OCI-M2 (cell line): ENCODE results near the gene TCF3.

Source experiments
- DNase-seq: peaks from one replicate; lab custom pipeline; 2025; ENCODE audit not compliant: unreplicated experiment; lab: John Stamatoyannopoulos, UW

The TCF3 gene

DNA sequence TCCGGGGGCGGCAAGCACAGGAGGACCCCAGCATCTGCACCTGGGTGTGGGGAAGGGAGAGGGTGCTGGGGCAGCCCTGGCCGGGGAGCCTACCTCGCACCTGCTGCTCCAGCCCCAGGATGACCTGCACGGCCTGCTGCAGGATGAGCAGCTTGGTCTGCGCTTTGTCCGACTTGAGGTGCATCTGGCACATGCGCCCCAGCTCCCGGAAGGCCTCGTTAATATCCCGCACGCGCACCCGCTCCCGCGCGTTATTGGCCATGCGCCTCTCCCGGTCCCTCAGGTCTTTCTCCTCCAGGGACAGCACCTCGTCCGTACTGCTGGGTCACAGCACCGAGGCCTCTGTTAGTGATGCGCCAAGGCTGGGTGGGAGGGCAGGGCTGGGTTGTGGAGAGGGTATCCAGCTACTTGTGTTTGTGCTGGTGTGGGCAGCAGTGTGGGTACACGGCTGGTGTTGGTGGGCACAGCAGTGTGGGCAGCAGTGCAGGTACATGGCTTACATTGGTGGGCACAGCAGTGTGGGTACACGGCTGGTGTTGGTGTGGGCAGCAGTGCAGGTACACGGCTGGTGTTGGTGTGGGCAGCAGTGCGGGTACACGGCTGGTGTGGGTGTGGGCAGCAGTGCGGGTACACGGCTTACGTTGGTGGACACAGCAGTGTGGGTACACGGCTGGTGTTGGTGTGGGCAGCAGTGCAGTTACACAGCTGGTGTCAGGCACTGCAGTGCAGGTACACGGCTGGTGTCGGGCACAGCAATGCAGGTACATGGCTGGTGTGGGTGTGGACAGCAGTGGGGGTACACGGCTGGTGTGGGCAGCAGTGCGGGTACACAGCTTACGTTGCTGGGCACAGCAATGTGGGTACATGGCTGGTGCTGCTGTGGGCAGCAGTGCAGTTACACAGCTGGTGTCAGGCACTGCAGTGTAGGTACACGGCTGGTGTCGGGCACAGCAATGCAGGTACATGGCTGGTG lies 40.0 kb downstream of the TCF3 start:
- no peak for DNase-seq

- no peak for DNase-seq
These were observed 41.1 kb downstream of the TCF3 start for GRCh38 chr19:1611353-1611752.

GRCh38 chr19:1610579-1610978 lies 41.8 kb downstream of the TCF3 start:
- no peak for DNase-seq

GRCh38 chr19:1609680-1610474 lies 42.5 kb downstream of the TCF3 start:
- no peak for DNase-seq

GRCh38 chr19:1609103-1609396 lies 43.4 kb downstream of the TCF3 start:
- DNase-seq = no peak

- DNase-seq = no peak
These were observed 43.9 kb downstream of the TCF3 start for GRCh38 chr19:1608359-1609102.

DNA sequence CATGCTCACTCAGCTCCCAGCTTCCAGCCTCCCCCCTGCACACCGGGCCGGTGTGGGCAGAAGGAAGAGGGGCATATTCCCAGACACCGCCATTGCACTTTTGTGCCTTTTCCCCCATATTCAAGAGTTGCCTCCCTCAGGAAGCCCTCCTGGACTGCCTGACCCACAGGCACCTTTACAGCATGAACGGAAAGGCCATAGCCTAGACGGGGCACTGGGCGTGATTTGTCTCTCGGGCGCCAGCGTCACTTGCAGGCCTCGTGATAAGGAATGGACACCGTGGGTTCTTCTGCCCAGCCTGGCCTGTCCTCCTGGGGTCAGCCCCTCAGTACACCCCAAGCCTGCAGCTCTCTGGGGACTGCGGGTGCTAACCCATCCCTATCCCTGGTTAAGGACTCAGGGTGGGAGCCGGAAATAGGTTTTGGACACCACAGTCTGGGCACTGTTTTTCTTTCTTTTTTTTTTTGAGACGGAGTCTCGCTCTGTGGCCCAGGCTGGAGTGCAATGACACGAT lies 46.2 kb downstream of the TCF3 start:
- no peak for DNase-seq

GRCh38 chr19:1605236-1606137 lies 46.9 kb downstream of the TCF3 start, which contains the start of gene UQCR11:
Gene UQCR11, minus strand, starts transcription at chr19:1605462. Its CDS starts 53 bp downstream, at chr19:1605409.
- DNase-seq = peak; percentile 96

DNA sequence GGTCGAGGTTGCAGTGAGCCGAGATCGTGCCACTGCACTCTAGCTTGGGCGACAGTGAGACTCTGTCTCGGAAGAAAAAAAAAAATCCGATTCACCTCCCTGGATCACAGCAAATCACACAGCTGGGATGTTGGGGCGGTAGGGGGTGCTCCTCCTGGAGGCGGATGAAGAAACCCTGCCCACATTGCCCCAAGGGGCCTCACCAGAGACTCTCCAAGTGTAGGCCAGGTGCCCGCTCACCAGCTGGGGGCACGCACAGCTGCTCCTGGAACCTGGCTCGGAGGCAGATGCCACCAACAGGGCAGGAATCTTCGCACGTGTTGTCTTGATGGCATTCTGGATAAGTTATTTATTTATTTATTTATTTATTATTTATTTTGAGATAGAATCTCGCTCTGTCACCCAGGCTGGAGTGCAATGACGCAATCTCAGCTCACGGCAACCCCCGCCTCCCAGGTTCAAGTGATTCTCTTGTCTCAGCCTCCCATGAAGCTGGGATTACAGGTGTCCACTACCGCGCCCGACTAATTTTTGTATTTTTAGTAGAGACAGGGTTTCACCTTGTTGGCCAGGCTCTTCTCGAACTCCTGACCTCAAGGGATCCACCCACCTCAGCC lies 50.2 kb downstream of the TCF3 start:
- DNase-seq = no peak

- no peak for DNase-seq
These were observed 50.8 kb downstream of the TCF3 start for GRCh38 chr19:1601613-1602064.

GRCh38 chr19:1599460-1599846 lies 53.0 kb downstream of the TCF3 start:
- DNase-seq = no peak

- DNase-seq = no peak
These were observed 53.5 kb downstream of the TCF3 start for GRCh38 chr19:1598777-1599459.

DNA sequence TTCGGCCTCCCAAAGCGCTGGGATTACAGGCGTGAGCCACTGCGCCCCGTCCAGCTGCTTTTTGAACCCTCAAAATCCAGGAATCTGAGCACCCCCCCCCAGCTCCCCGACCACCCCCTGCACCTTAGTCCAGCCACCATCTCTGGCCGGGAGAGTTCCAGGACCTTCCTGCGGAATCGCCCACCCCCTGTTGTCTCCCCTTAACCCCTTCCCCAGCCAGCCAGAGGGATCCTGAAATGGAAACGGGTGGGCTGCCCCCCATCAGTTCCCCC lies 59.0 kb downstream of the TCF3 start:
- no peak for DNase-seq

DNA sequence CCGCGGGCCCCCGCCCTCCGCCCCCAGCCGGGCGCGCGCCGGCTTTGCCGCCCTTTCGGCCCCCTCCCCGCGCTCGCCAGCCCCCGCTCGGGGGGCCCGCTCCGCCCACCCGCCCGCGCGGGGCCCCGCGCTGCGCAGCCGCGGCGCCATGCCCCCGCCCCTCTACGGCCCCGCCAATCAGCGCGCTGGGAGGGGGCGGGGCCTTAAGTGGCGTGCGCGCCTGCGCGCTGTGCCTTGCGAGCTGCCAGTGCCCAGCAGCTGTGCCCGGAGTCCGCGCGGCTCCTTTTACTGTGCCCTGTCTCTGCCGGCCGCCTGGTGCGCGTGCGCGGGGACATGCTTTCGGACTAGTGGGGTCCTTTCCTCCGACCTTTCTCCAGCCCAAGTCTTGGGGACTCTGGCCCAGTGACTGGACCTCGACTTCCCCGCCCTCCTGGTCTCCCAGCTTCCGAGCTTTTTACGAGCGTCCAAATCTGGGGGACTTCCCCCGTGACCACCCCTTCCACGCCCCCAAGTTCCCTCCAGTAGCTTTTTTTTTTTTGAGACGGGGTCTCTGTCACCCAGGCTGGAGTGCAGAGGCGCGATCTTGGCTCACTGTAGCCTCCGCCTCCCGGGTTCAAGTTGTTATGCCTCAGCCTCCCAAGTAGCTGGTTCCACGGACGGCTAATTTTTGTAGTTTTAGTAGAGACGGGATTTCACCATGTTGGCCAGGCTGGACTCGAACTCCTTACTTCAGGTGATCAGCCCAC lies 59.5 kb downstream of the TCF3 start, which contains the start of gene MBD3:
Gene MBD3 (minus strand): TSS at position 111 of the 746 bp plus-strand sequence. CDS start 234 bp downstream, outside the sequence.
- peak; percentile 44 for DNase-seq

GRCh38 chr19:1592024-1592754 lies 60.2 kb downstream of the TCF3 start:
- no peak for DNase-seq

DNA sequence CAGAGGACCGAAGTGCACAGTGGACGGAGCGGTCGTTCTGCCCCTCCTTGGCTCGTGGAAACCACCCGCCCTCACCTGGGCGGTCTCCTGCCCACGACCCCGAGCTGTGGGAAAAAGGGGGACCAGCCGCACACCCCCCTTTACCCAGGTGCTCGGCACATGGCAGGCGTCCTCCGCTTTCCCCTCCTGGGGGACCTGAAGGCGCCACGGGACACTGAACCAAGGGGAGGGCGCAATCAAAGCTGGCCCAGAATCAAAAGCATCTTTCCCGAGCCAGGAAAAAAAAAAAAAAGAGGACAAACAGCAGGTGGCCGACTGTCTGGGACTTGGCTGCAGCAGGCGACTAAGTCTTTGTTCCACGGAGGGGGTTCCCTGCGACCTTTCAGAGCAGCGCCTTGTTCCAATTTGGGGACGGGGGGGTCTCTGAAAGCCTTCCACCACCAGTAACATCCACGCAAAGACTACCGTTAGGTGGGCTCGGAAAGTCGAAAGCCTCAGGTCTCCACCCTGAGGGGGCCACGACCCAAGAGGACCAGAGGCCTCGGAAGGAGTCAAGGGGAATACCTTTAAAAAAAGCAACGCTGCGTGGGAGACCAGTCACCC lies 60.9 kb downstream of the TCF3 start:
- DNase-seq = no peak

- DNase-seq = no peak
These were observed 61.6 kb downstream of the TCF3 start for GRCh38 chr19:1590641-1591397.
